Fibroblast of lung (primary cell): ENCODE results near the gene NFE2.

Experiments
- EZH2 ChIP-seq: IDR thresholded peaks from 2 replicates; pipeline ENCODE4 v1.5.1; 2012; ENCODE audit warnings: low read length, control low read depth, mild to moderate bottlenecking; ENCODE audit errors: missing control alignments
- TF ChIP-seq, protein P1 (sequence below), 2 donors: IDR thresholded peaks in 1 of 2; conservative IDR thresholded peaks in 1 of 2; 1 replicate in 1 of 2; 2 replicates in 1 of 2; pipeline ENCODE4 v1.5.1; 2011 to 2012; ENCODE audit warnings: low read length in 2 of 2, control low read depth in 1 of 2, inconsistent platforms in 1 of 2, low read depth in 1 of 2, mild to moderate bottlenecking in 1 of 2

GRCh38 chr12:54253240-54253639 lies 47.6 kb downstream of the NFE2 start:
- TF ChIP-seq, protein P1, sequence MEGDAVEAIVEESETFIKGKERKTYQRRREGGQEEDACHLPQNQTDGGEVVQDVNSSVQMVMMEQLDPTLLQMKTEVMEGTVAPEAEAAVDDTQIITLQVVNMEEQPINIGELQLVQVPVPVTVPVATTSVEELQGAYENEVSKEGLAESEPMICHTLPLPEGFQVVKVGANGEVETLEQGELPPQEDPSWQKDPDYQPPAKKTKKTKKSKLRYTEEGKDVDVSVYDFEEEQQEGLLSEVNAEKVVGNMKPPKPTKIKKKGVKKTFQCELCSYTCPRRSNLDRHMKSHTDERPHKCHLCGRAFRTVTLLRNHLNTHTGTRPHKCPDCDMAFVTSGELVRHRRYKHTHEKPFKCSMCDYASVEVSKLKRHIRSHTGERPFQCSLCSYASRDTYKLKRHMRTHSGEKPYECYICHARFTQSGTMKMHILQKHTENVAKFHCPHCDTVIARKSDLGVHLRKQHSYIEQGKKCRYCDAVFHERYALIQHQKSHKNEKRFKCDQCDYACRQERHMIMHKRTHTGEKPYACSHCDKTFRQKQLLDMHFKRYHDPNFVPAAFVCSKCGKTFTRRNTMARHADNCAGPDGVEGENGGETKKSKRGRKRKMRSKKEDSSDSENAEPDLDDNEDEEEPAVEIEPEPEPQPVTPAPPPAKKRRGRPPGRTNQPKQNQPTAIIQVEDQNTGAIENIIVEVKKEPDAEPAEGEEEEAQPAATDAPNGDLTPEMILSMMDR (conservative IDR thresholded peaks at IDR 0.05 in 1 of 2, IDR thresholded peaks at IDR 0.05 in 1 of 2; ENCODE audit: low read depth in 1 of 2, low read length in 2 of 2), result no peak
- no peak for TF ChIP-seq EZH2
